Gastrocnemius medialis (tissue), 4 donors: ENCODE data around the gene RFFL.

Experiments
- POLR2A ChIP-seq, 2 donors: fragments of 450-650 bp; IDR thresholded peaks; one replicate each; pipeline ENCODE4 v1.6.1; 2017; ENCODE audit warnings: antibody characterized with exemption in 2 of 2, mild to moderate bottlenecking in 2 of 2, moderate library complexity in 2 of 2
- TF ChIP-seq, protein P1 (sequence below), 5 experiments: fragments of 450-650 bp in 3 of 5; fragments of 200-600 bp in 2 of 5; sonication (generic) in 2 of 5; IDR thresholded peaks in 4 of 5; conservative IDR thresholded peaks in 1 of 5; 1 replicate in 4 of 5; 2 replicates in 1 of 5; pipeline ENCODE4 v1.5.1; 2016 to 2019; ENCODE audit warnings: antibody characterized with exemption in 5 of 5, mild to moderate bottlenecking in 3 of 5, moderate library complexity in 3 of 5

DNA sequence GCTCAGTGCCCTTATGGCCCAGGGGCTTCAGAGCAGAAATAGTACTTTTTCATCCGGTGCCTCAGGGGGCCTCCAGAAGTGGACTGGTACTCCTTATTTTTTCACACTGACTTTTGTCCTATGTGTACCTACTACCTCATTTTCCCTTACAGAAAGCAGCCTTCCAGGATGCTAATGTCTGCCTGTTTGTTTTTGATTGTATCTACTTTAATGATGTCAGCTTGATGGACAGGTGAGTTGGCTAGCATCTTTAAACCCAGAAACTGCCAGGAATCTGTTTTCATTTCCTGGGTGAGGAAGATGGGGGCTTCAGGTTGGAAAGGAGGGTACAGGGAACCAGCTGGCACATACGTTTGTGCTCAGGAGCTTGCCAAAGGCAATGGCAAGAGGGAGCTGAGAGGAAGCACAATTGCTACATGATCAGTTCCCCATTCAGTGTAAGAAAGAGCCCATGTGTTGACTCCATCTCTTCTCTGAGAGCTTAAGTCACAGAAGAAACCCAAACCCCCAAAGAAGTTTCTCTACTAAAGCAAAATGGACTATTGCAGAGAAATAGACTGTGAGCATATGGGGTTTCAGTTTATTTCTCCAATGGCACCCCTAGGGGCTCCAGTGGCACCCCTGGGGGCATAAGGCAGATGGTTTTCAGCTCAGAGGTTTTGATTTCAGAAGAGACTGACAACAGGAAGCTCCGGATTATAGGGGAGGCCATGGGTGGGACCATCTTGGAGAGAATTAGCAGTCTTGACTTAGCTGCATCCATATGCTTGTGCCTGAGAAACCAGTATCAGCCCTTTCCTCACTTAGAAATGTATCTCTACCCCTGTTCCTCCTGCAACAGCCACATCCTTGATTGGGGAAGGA, 66.9 kb downstream of the RFFL start:
- TF ChIP-seq, protein P1, sequence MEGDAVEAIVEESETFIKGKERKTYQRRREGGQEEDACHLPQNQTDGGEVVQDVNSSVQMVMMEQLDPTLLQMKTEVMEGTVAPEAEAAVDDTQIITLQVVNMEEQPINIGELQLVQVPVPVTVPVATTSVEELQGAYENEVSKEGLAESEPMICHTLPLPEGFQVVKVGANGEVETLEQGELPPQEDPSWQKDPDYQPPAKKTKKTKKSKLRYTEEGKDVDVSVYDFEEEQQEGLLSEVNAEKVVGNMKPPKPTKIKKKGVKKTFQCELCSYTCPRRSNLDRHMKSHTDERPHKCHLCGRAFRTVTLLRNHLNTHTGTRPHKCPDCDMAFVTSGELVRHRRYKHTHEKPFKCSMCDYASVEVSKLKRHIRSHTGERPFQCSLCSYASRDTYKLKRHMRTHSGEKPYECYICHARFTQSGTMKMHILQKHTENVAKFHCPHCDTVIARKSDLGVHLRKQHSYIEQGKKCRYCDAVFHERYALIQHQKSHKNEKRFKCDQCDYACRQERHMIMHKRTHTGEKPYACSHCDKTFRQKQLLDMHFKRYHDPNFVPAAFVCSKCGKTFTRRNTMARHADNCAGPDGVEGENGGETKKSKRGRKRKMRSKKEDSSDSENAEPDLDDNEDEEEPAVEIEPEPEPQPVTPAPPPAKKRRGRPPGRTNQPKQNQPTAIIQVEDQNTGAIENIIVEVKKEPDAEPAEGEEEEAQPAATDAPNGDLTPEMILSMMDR (IDR thresholded peaks at IDR 0.05 in 4 of 5, conservative IDR thresholded peaks at IDR 0.05 in 1 of 5), result no peak
- no peak for TF ChIP-seq POLR2A (IDR thresholded peaks at IDR 0.05)
